SK-N-MC (cell line): ENCODE data around the gene DRAM1.

Source experiments
- EZH2 ChIP-seq: fragments of 200-600 bp; sonication (generic); IDR thresholded peaks from one replicate; pipeline ENCODE4 v1.6.1; 2017; ENCODE audit warnings: antibody characterized with exemption
- FOXP2 ChIP-seq: optimal IDR thresholded peaks from 2 replicates; pipeline ENCODE3; 2011; ENCODE audit warnings: mild to moderate bottlenecking, moderate library complexity; ENCODE audit not compliant: insufficient read depth; ENCODE audit errors: extremely low read length, control extremely low read depth
- POLR2AphosphoS5 ChIP-seq: IDR thresholded peaks from 2 replicates; pipeline ENCODE4 v1.6.1; 2012; ENCODE audit warnings: mild to moderate bottlenecking, low read depth, low read length, borderline replicate concordance

DNA sequence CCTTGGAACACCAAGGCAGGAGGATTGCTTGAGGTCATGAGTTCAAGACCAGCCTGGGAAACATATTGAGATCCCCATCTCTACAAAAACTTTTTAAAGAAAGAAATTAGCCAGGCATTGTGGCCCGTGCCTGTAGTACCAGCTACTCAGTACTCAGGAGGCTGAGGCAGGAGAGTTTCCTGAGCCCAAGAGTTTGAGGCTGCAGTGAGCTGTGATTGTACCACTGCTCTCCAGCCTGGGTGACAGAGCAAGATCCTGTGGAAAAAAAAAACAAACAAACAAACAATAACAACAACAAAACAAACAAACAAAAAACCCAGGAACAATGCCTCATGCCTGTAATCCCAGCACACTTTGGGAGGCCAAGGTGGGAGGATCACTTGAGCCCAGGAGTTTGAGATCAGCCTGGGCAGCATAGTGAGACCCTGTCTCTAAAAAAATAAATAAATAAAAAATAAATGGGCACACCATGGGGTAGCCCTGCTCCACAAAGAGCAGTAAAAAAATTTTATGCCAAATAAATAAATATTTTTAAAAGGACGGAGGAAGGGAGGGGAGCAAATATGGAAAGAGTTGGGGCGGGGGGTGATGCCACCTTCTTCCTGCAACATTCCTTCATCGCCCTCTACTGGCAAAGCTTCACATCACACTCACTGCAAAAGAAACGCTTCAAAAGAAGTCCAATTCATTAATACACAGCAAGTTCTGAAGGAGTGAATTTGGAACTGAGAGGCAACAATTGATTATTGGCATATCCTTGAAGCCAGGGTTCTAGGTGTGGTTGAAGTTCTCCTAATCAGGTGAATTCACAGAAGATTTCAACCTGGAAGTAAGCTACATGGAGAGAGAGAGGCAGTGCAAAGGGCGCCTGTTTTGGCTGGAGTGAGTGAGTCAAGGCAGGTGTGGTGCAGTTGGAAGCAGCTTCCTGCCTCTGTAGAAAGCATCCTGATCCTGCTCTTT, 37.8 kb upstream of the DRAM1 start:
- TF ChIP-seq POLR2AphosphoS5 (no peak), EZH2 (no peak), FOXP2 (no peak)
